ENCODE measurements around the gene ATP10D. TPM values are rescaled to one million over a fixed set of nuclear protein-coding genes. Genes with fewer than 3 reads are reported as not detected.

The ATP10D gene
- total RNA-seq, 6 donors from 2014 or later = 13.7 to 27.6 (median 22.1) TPM

DNA sequence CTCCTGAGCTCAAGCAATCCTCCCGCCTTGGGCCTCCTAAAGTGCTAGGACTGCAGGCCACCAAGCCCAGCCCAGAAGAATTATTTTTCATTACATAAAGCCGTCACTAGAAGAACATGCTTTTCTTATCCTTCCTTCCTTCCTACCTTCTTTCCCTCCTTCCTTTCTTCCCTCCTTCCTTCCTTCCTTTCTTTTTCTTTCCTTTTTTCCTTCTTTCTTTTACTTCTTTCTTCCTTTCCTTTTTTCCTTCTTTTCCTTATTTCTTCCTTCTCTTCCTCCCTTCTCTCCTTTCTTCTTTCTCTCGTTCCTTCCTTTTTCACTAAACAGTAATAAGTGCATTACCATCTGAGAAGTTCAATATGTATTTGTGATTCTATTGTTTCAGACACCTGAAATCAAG is 121.4 kb downstream of the ATP10D start:
- no peaks in the 10 kb centered on the region for H3K4me1 ChIP-seq
- no peaks in the 10 kb centered on the region for H3K27me3 ChIP-seq
- DNase-seq (no peak), ATAC-seq (ENCODE audit: low FRiP score in 2 of 2) (no peak)
- no peaks in the 10 kb centered on the region for H3K36me3 ChIP-seq
- no peak overlapping the region for H3K27ac ChIP-seq
- WGBS, 2 donors = 86 to 89% methylated on average over 3 of the region's 3 CpGs
- no peak overlapping the region for H3K4me3 ChIP-seq
- no peaks in the 10 kb centered on the region for H3K9me3 ChIP-seq
- TF ChIP-seq EP300 (IDR thresholded peaks at IDR 0.05) (no peak), POLR2A (IDR thresholded peaks at IDR 0.05) (no peak), POLR2AphosphoS5 (IDR thresholded peaks at IDR 0.05) (no peak)
- TF ChIP-seq, protein P1, sequence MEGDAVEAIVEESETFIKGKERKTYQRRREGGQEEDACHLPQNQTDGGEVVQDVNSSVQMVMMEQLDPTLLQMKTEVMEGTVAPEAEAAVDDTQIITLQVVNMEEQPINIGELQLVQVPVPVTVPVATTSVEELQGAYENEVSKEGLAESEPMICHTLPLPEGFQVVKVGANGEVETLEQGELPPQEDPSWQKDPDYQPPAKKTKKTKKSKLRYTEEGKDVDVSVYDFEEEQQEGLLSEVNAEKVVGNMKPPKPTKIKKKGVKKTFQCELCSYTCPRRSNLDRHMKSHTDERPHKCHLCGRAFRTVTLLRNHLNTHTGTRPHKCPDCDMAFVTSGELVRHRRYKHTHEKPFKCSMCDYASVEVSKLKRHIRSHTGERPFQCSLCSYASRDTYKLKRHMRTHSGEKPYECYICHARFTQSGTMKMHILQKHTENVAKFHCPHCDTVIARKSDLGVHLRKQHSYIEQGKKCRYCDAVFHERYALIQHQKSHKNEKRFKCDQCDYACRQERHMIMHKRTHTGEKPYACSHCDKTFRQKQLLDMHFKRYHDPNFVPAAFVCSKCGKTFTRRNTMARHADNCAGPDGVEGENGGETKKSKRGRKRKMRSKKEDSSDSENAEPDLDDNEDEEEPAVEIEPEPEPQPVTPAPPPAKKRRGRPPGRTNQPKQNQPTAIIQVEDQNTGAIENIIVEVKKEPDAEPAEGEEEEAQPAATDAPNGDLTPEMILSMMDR (IDR thresholded peaks at IDR 0.05) = no peak

DNA sequence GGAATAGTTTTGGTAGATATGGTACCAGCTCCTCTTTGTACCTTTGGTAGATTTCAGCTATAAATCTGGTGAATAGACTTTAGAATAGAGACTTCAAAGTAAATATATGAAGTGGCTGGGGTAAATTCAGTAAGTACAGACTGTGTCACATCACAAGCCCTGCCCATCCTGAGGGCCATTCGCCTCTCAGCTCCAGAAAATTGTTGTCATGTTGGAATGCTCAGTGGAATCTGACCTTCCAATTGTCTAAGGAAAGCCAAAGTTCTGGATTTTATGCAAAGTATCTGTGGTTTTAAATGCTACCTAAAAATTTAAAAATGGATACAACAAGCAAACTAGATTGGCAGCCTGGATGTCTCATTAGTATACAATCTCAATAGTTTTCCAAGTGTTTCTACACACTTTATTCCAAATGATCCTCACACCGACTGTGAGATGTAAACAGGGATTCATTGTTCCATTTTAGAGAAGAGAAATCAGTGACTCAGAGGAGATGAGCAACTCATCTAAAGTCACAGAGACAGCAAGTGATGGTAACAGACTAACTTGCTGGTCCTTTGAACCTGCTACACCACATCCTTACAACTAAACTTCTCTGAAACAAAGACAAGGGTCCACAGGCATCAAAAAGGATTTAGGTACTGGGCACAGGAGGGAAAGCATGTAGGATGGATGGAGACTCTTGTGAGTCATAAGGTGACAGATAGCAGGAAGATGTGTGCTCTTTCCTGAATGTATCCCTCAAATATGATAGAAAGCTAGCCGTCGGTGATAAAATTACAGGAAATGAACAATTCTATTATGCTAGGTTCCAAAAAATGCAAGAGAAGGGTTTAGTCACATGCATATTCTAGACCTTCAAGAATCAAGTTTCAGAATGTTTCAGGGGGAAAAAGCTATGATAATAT is 127.3 kb downstream of the ATP10D start:
- H3K27me3 ChIP-seq = no peaks in the 10 kb centered on the region
- WGBS, 2 donors = 63 to 88% methylated on average over 4 of the region's 4 CpGs
- H3K27ac ChIP-seq = no peak overlapping the region
- H3K4me1 ChIP-seq = no peaks in the 10 kb centered on the region
- DNase-seq = no peak
- TF ChIP-seq POLR2A (IDR thresholded peaks at IDR 0.05) (no peak), POLR2AphosphoS5 (IDR thresholded peaks at IDR 0.05) (no peak), EP300 (IDR thresholded peaks at IDR 0.05) (no peak)
- TF ChIP-seq, protein P1 (IDR thresholded peaks at IDR 0.05) = no peak
- H3K36me3 ChIP-seq = no peaks in the 10 kb centered on the region
- no peak for ATAC-seq (ENCODE audit: low FRiP score in 2 of 2)
- H3K4me3 ChIP-seq = no peak overlapping the region
- no peaks in the 10 kb centered on the region for H3K9me3 ChIP-seq

DNA sequence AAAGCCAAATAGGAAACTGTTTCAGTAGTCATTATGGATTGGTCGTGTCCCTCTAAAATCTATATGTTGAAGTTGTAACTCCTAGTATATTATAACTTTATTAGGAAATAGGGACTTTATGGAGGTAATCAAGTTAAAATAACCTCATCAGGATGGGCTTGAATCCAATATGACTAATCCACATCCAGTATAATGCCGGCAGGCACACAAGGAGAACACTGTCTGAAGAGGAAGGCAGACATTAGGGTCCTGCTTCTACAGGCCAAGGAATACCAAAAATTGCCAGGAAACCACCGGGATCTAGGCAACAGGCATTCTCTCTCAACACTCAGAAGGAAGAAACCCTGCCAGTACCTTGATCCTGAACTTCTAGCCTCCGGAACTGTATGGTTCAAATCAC is 130.3 kb downstream of the ATP10D start:
- H3K9me3 ChIP-seq = no peaks in the 10 kb centered on the region
- H3K4me1 ChIP-seq = no peaks in the 10 kb centered on the region
- TF ChIP-seq EP300 (IDR thresholded peaks at IDR 0.05) (no peak), POLR2AphosphoS5 (IDR thresholded peaks at IDR 0.05) (no peak), POLR2A (IDR thresholded peaks at IDR 0.05) (no peak)
- TF ChIP-seq, protein P1 (IDR thresholded peaks at IDR 0.05) = no peak
- ATAC-seq (ENCODE audit: low FRiP score in 2 of 2) = no peak
- no peaks in the 10 kb centered on the region for H3K36me3 ChIP-seq
- H3K27ac ChIP-seq = no peak overlapping the region
- H3K27me3 ChIP-seq = no peaks in the 10 kb centered on the region
- H3K4me3 ChIP-seq = no peak overlapping the region
- 86 to 90% methylated on average over 4 of the region's 4 CpGs for WGBS, 2 donors
- DNase-seq = no peak

DNA sequence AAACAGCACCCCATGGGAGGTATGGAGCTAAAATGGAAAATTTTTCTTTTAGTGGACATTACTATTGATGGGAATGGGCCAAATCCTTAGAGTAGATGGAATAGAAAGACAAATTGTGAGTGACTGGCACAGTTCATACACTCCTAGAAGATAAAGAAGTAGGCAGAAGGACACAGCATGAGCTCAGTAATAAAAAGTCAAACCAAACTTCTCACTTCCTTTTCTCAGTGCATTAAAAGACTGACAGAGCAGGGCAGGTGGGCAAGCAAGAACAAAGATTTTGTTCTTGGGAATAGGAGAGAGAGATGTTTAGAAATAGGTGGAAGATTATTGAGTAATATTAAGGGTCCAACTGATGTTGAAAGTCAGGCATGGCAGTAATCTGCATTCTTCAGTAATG is 132.5 kb downstream of the ATP10D start:
- TF ChIP-seq POLR2A (IDR thresholded peaks at IDR 0.05) (no peak), EP300 (IDR thresholded peaks at IDR 0.05) (no peak), POLR2AphosphoS5 (IDR thresholded peaks at IDR 0.05) (no peak)
- TF ChIP-seq, protein P1 (IDR thresholded peaks at IDR 0.05) = no peak
- H3K9me3 ChIP-seq = no peaks in the 10 kb centered on the region
- DNase-seq (no peak), ATAC-seq (ENCODE audit: low FRiP score in 2 of 2) (no peak)
- no peaks in the 10 kb centered on the region for H3K4me1 ChIP-seq
- no peaks in the 10 kb centered on the region for H3K27me3 ChIP-seq
- H3K4me3 ChIP-seq = no peak overlapping the region
- no peak overlapping the region for H3K27ac ChIP-seq
- H3K36me3 ChIP-seq = no peaks in the 10 kb centered on the region

DNA sequence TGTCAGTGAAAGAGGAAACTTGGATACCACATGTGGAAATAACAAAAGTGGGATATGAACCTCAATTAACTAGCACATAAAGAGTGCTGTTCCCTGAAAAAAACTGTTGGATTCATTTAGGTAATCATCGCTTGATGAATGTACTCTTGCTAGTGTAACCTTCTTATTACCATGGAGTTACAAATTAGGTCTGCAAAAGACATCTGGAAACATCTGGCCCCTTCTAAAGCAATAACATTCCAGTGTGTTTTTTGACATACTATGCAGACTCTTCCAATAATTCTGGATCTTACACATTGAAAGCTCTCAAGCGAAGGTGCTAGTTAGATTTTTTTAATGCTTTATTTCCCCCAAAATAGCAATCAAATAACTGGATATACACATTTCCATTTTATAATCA is 134.6 kb downstream of the ATP10D start:
- TF ChIP-seq EP300 (IDR thresholded peaks at IDR 0.05) (no peak), POLR2A (IDR thresholded peaks at IDR 0.05) (no peak), POLR2AphosphoS5 (IDR thresholded peaks at IDR 0.05) (no peak)
- TF ChIP-seq, protein P1 (IDR thresholded peaks at IDR 0.05) = no peak
- Histone ChIP-seq H3K36me3 (no peaks in the 10 kb centered on the region), H3K4me3 (no peak overlapping the region), H3K9me3 (no peaks in the 10 kb centered on the region), H3K4me1 (no peaks in the 10 kb centered on the region), H3K27ac (no peak overlapping the region), H3K27me3 (no peaks in the 10 kb centered on the region)
- ATAC-seq (ENCODE audit: low FRiP score in 2 of 2) (no peak), DNase-seq (no peak)
- WGBS, 2 donors = 81 to 88% methylated on average over 2 of the region's 2 CpGs

All from upper lobe of left lung (tissue), 6 donors.